ENCODE measurements around the gene TPSD1.

Gene TPSD1

GRCh38 chr16:1213231-1213630, 42.6 kb upstream of the TPSD1 start:
- peaks cover 96% of the 10 kb centered on the region for H3K27me3 ChIP-seq (ENCODE audit: insufficient read depth, low read depth)
- TF ChIP-seq CTCF (conservative IDR thresholded peaks at IDR 0.05; ENCODE audit: low read depth, low read length) = no peak
- no peaks in the 10 kb centered on the region for H3K36me3 ChIP-seq (ENCODE audit: insufficient read depth)
- H3K4me2 ChIP-seq = no peak overlapping the region
- no peak overlapping the region for H3K9ac ChIP-seq
- H2AFZ ChIP-seq (ENCODE audit: low read depth) = no peak overlapping the region
- no peaks in the 10 kb centered on the region for H4K20me1 ChIP-seq (ENCODE audit: insufficient read depth)
- no peak overlapping the region for H3K27ac ChIP-seq
- no peaks in the 10 kb centered on the region for H3K4me1 ChIP-seq (ENCODE audit: low read depth, poor library complexity, severe bottlenecking)
- no peak overlapping the region for H3K4me3 ChIP-seq (IDR thresholded peaks at IDR 0.05; ENCODE audit: insufficient read depth, low read depth, low read length)
- no peaks in the 10 kb centered on the region for H3K79me2 ChIP-seq (ENCODE audit: insufficient read depth, low read depth)

GRCh38 chr16:1213796-1214372, 42.0 kb upstream of the TPSD1 start:
- no peak overlapping the region for H2AFZ ChIP-seq (ENCODE audit: low read depth)
- H3K9ac ChIP-seq = no peak overlapping the region
- H3K4me3 ChIP-seq (IDR thresholded peaks at IDR 0.05; ENCODE audit: insufficient read depth, low read depth, low read length) = no peak overlapping the region
- H3K36me3 ChIP-seq (ENCODE audit: insufficient read depth) = no peaks in the 10 kb centered on the region
- H3K79me2 ChIP-seq (ENCODE audit: insufficient read depth, low read depth) = no peaks in the 10 kb centered on the region
- no peak overlapping the region for H3K4me2 ChIP-seq
- no peaks in the 10 kb centered on the region for H3K4me1 ChIP-seq (ENCODE audit: low read depth, poor library complexity, severe bottlenecking)
- H4K20me1 ChIP-seq (ENCODE audit: insufficient read depth) = no peaks in the 10 kb centered on the region
- no peak for TF ChIP-seq CTCF (conservative IDR thresholded peaks at IDR 0.05; ENCODE audit: low read depth, low read length)
- H3K27me3 ChIP-seq (ENCODE audit: insufficient read depth, low read depth) = peaks cover 94% of the 10 kb centered on the region
- H3K27ac ChIP-seq = no peak overlapping the region

GRCh38 chr16:1214719-1215118, 41.1 kb upstream of the TPSD1 start:
- no peaks in the 10 kb centered on the region for H3K36me3 ChIP-seq (ENCODE audit: insufficient read depth)
- H3K27ac ChIP-seq = no peak overlapping the region
- no peaks in the 10 kb centered on the region for H4K20me1 ChIP-seq (ENCODE audit: insufficient read depth)
- no peak overlapping the region for H3K4me3 ChIP-seq (IDR thresholded peaks at IDR 0.05; ENCODE audit: insufficient read depth, low read depth, low read length)
- no peaks in the 10 kb centered on the region for H3K79me2 ChIP-seq (ENCODE audit: insufficient read depth, low read depth)
- no peak for TF ChIP-seq CTCF (conservative IDR thresholded peaks at IDR 0.05; ENCODE audit: low read depth, low read length)
- no peak overlapping the region for H3K4me2 ChIP-seq
- H3K4me1 ChIP-seq (ENCODE audit: low read depth, poor library complexity, severe bottlenecking) = no peaks in the 10 kb centered on the region
- no peak overlapping the region for H2AFZ ChIP-seq (ENCODE audit: low read depth)
- H3K9ac ChIP-seq = no peak overlapping the region
- peaks cover 95% of the 10 kb centered on the region for H3K27me3 ChIP-seq (ENCODE audit: insufficient read depth, low read depth)

GRCh38 chr16:1215574-1216295, 40.1 kb upstream of the TPSD1 start:
- H3K27me3 ChIP-seq (ENCODE audit: insufficient read depth, low read depth) = peaks cover 97% of the 10 kb centered on the region

More at GRCh38 chr16:1215574-1216295, 40.1 kb upstream of the TPSD1 start:
- no peak for TF ChIP-seq CTCF (conservative IDR thresholded peaks at IDR 0.05; ENCODE audit: low read depth, low read length)
- H3K4me1 ChIP-seq (ENCODE audit: low read depth, poor library complexity, severe bottlenecking) = no peaks in the 10 kb centered on the region
- no peaks in the 10 kb centered on the region for H4K20me1 ChIP-seq (ENCODE audit: insufficient read depth)
- no peaks in the 10 kb centered on the region for H3K79me2 ChIP-seq (ENCODE audit: insufficient read depth, low read depth)
- no peak overlapping the region for H3K4me3 ChIP-seq (IDR thresholded peaks at IDR 0.05; ENCODE audit: insufficient read depth, low read depth, low read length)
- no peak overlapping the region for H3K4me2 ChIP-seq
- no peak overlapping the region for H2AFZ ChIP-seq (ENCODE audit: low read depth)
- H3K36me3 ChIP-seq (ENCODE audit: insufficient read depth) = no peaks in the 10 kb centered on the region
- no peak overlapping the region for H3K27ac ChIP-seq
- no peak overlapping the region for H3K9ac ChIP-seq

Measured in KMS-11 (cell line).